ENCODE measurements around the gene BANP. TPM values are rescaled to one million over a fixed set of nuclear protein-coding genes. Genes with fewer than 3 reads are reported as not detected.
A peak's percentile ranks its signal among the peaks of the same experiment; 100 is the strongest.

Gene BANP
- total and polyA plus RNA-seq, 2 experiments from 2014 or later, result 14.8 TPM

GRCh38 chr16:88005181-88005581, 53.9 kb downstream of the BANP start:
- TF ChIP-seq EZH2phosphoT487 (IDR thresholded peaks at IDR 0.05; ENCODE audit: insufficient read depth, low read depth), result no peak
- no peak for TF ChIP-seq EZH2 (IDR thresholded peaks at IDR 0.05; ENCODE audit: insufficient read depth, poor library complexity, severe bottlenecking)
- no peak overlapping the region for H2AFZ ChIP-seq
- H3K9ac ChIP-seq, result no peak overlapping the region
- peak; percentile 13 for DNase-seq
- H3K4me1 ChIP-seq (ENCODE audit: insufficient read depth), result no peaks in the 10 kb centered on the region
- no peaks in the 10 kb centered on the region for H3F3A ChIP-seq (ENCODE audit: insufficient read depth)
- no peak overlapping the region for H3K27ac ChIP-seq
- H3K36me3 ChIP-seq (ENCODE audit: low read depth), result peaks cover 13% of the 10 kb centered on the region; the same call in 1 of the 2 replicates
- no peak overlapping the region for H3K4me3 ChIP-seq
- in situ Hi-C loops (cut with MboI), result no loop called here
- no peaks in the 10 kb centered on the region for H4K20me1 ChIP-seq (ENCODE audit: insufficient read depth)
- 91 to 96% methylated on average over 9 of the region's 9 CpGs for WGBS, 2 experiments (ENCODE audit: low coverage in 1 of 2, low lambda C conversion rate in 2 of 2, missing lambda C conversion rate in 2 of 2)
- H3K9me3 ChIP-seq (ENCODE audit: low read depth), result no peaks in the 10 kb centered on the region
- no peak overlapping the region for H3K4me2 ChIP-seq (ENCODE audit: unreplicated experiment)
- H3K9me2 ChIP-seq (ENCODE audit: insufficient read depth), result no peaks in the 10 kb centered on the region
- peaks cover 8% of the 10 kb centered on the region; the same call in 1 of the 2 replicates for H3K79me2 ChIP-seq (ENCODE audit: insufficient read depth)
- no peaks in the 10 kb centered on the region for H3K27me3 ChIP-seq (replicated peaks; ENCODE audit: insufficient read depth)

DNA sequence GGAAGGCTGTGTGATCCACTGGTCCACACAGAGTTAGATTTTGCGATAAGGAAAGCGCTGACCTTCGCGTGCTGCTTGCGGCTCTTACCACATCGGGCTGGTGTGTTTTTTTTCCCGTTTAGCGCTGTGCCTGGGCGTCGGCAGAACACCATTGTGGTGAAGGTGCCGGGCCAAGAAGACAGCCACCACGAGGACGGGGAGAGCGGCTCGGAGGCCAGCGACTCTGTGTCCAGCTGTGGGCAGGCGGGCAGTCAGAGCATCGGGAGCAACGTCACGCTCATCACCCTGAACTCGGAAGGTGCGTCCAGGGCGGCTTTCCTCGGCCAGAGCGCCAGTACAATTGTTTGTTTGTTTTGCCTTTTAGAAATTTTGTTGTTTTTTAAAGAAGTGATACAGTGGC, 54.7 kb downstream of the BANP start:
- no peaks in the 10 kb centered on the region for H3K27me3 ChIP-seq (replicated peaks; ENCODE audit: insufficient read depth)
- H3K9ac ChIP-seq, result no peak overlapping the region
- peaks cover 8% of the 10 kb centered on the region; the same call in 1 of the 2 replicates for H3K79me2 ChIP-seq (ENCODE audit: insufficient read depth)
- DNase-seq, result no peak
- H3K36me3 ChIP-seq (ENCODE audit: low read depth), result peaks cover 13% of the 10 kb centered on the region; the same call in 1 of the 2 replicates
- no peak overlapping the region for H3K4me3 ChIP-seq
- no peak for TF ChIP-seq EZH2 (IDR thresholded peaks at IDR 0.05; ENCODE audit: insufficient read depth, poor library complexity, severe bottlenecking)
- TF ChIP-seq EZH2phosphoT487 (IDR thresholded peaks at IDR 0.05; ENCODE audit: insufficient read depth, low read depth), result no peak
- H3K9me2 ChIP-seq (ENCODE audit: insufficient read depth), result no peaks in the 10 kb centered on the region
- in situ Hi-C loops (cut with MboI), result no loop called here
- no peaks in the 10 kb centered on the region for H4K20me1 ChIP-seq (ENCODE audit: insufficient read depth)
- H2AFZ ChIP-seq, result no peak overlapping the region
- H3K9me3 ChIP-seq (ENCODE audit: low read depth), result no peaks in the 10 kb centered on the region
- H3K27ac ChIP-seq, result no peak overlapping the region
- no peak overlapping the region for H3K4me2 ChIP-seq (ENCODE audit: unreplicated experiment)
- H3F3A ChIP-seq (ENCODE audit: insufficient read depth), result no peaks in the 10 kb centered on the region
- H3K4me1 ChIP-seq (ENCODE audit: insufficient read depth), result no peaks in the 10 kb centered on the region
- WGBS, 2 experiments (ENCODE audit: low coverage in 1 of 2, low lambda C conversion rate in 2 of 2, missing lambda C conversion rate in 2 of 2), result 97 to 98% methylated on average over 25 of the region's 25 CpGs

DNA sequence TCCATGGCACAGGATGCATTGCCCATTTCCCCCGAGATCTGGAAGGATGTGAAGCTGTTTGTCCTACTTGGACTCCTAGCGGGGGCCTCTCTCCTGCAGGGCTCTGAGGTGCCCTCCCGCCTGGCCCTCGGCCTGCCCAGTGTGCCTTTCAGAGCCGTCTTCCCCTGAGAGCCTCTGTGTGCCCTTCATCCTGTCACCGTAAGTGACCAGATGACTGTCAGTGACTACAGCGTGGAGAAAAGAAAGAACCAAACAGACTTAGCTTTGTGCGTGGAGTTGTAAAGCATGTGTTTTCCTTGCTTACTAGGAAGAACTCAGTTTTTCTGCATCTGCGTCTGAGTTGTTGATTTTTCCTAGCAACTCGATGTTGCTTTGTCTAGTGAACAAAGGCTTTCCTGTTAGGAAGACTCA, 56.1 kb downstream of the BANP start:
- no peak for DNase-seq
- Histone ChIP-seq H3K9me3 (ENCODE audit: low read depth) (no peaks in the 10 kb centered on the region), H3K4me2 (ENCODE audit: unreplicated experiment) (no peak overlapping the region), H3K79me2 (ENCODE audit: insufficient read depth) (no peaks in the 10 kb centered on the region), H3K9ac (no peak overlapping the region), H3K9me2 (ENCODE audit: insufficient read depth) (no peaks in the 10 kb centered on the region), H2AFZ (no peak overlapping the region), H3K36me3 (ENCODE audit: low read depth) (peaks cover 13% of the 10 kb centered on the region; the same call in 1 of the 2 replicates), H3K27ac (no peak overlapping the region), H3F3A (ENCODE audit: insufficient read depth) (no peaks in the 10 kb centered on the region), H3K4me1 (ENCODE audit: insufficient read depth) (no peaks in the 10 kb centered on the region), H3K4me3 (no peak overlapping the region), H3K27me3 (replicated peaks; ENCODE audit: insufficient read depth) (no peaks in the 10 kb centered on the region), H4K20me1 (ENCODE audit: insufficient read depth) (no peaks in the 10 kb centered on the region)
- in situ Hi-C loops (cut with MboI), result no loop called here
- 96 to 97% methylated on average over 10 of the region's 10 CpGs for WGBS, 2 experiments (ENCODE audit: low coverage in 1 of 2, low lambda C conversion rate in 2 of 2, missing lambda C conversion rate in 2 of 2)
- TF ChIP-seq EZH2phosphoT487 (IDR thresholded peaks at IDR 0.05; ENCODE audit: insufficient read depth, low read depth) (no peak), EZH2 (IDR thresholded peaks at IDR 0.05; ENCODE audit: insufficient read depth, poor library complexity, severe bottlenecking) (no peak)

DNA sequence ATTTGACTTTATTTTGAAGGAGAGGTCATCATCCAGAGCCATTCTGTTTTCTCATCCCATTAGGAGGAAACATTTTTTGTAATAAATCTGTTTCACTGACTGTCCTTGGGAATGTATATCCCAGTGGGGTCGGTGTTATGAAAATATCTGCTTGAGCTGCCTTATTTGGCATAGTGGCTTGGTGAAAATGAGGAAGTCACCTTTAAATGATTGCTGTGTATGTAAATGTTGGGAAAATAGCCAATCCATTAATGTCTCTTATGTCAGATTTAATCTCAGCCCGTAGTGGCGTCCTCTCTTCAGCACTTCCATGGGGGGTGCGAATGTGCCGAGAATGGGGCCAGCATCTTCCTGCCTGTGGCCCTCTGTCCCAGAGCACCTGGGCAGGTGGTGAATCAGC, 57.6 kb downstream of the BANP start:
- Histone ChIP-seq H3K27me3 (replicated peaks; ENCODE audit: insufficient read depth) (no peaks in the 10 kb centered on the region), H3K9me2 (ENCODE audit: insufficient read depth) (no peaks in the 10 kb centered on the region), H3K36me3 (ENCODE audit: low read depth) (peaks cover 13% of the 10 kb centered on the region; the same call in 1 of the 2 replicates), H3K9ac (no peak overlapping the region), H3K4me3 (no peak overlapping the region), H2AFZ (no peak overlapping the region), H3K27ac (no peak overlapping the region), H3K4me2 (ENCODE audit: unreplicated experiment) (no peak overlapping the region), H3K9me3 (ENCODE audit: low read depth) (no peaks in the 10 kb centered on the region), H3K79me2 (ENCODE audit: insufficient read depth) (no peaks in the 10 kb centered on the region), H3K4me1 (ENCODE audit: insufficient read depth) (no peaks in the 10 kb centered on the region), H3F3A (ENCODE audit: insufficient read depth) (no peaks in the 10 kb centered on the region), H4K20me1 (ENCODE audit: insufficient read depth) (no peaks in the 10 kb centered on the region)
- 98 to 99% methylated on average over 5 of the region's 5 CpGs for WGBS, 2 experiments (ENCODE audit: low coverage in 1 of 2, low lambda C conversion rate in 2 of 2, missing lambda C conversion rate in 2 of 2)
- in situ Hi-C loops (cut with MboI), result no loop called here
- no peak for DNase-seq
- TF ChIP-seq EZH2phosphoT487 (IDR thresholded peaks at IDR 0.05; ENCODE audit: insufficient read depth, low read depth), result no peak
- TF ChIP-seq EZH2 (IDR thresholded peaks at IDR 0.05; ENCODE audit: insufficient read depth, poor library complexity, severe bottlenecking), result no peak

Data from GM23248 (cell line).